ENCODE measurements around the gene ZNF385B.

ZNF385B gene

DNA sequence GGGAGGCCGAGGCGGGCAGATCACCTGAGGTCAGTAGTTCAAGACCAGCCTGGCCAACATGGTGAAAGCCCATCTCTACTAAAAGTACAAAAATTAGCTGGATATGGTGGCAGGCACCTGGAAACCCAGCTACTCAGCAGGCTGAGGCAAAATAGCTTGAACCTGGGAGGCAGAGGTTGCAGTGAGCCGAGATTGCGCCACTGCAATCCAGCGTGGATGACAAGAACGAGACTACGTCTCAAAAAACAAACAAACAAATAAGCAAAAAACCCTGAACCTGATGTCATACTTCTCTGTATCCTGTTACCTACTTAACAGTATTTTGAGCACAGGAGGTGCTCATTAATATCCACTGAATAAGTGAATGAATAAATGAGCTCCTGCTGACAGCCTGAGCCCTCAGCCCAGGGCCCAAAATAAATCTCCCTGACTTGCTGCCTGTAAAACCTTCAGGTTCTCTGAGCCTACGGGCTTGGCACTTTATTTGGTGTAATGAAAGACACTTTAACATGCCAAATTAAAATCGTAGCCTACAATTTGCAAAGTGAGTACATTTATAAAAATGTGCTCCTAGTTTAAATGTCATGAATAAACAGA is 215.1 kb downstream of the ZNF385B start:
- no peak overlapping the region for H3K9ac ChIP-seq

DNA sequence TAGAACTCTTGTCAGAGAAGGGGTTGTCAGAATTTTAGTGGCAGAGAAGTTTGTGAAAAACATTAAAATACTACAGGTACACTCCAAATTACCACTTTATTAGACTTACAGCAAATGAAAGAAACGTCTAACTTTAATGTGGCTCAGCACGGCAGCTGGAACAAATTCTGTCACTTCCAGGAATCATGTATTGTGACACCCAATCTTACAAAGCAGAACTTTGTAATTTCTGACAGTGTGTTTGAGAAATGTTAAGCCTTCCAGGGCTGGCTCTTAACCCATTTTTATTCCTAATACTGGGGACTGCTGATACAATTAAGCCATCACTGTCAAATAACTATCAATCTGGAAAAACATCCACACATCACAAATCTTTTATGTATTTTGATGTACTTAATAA is 216.4 kb downstream of the ZNF385B start:
- Histone ChIP-seq H3K79me2 (no peaks in the 10 kb centered on the region), H2AFZ (no peak overlapping the region), H3K4me2 (ENCODE audit: low read length) (no peak overlapping the region), H3K27ac (no peak overlapping the region), H3K36me3 (ENCODE audit: control insufficient read depth, insufficient read depth, low read length) (no peaks in the 10 kb centered on the region), H3K9me3 (ENCODE audit: control insufficient read depth, low read length) (no peaks in the 10 kb centered on the region), H3K4me1 (no peaks in the 10 kb centered on the region), H3K27me3 (ENCODE audit: control insufficient read depth, insufficient read depth, low read length) (no peaks in the 10 kb centered on the region), H3K9ac (no peak overlapping the region), H3K4me3 (ENCODE audit: low read depth, low read length) (no peak overlapping the region)
- TF ChIP-seq, protein P1, sequence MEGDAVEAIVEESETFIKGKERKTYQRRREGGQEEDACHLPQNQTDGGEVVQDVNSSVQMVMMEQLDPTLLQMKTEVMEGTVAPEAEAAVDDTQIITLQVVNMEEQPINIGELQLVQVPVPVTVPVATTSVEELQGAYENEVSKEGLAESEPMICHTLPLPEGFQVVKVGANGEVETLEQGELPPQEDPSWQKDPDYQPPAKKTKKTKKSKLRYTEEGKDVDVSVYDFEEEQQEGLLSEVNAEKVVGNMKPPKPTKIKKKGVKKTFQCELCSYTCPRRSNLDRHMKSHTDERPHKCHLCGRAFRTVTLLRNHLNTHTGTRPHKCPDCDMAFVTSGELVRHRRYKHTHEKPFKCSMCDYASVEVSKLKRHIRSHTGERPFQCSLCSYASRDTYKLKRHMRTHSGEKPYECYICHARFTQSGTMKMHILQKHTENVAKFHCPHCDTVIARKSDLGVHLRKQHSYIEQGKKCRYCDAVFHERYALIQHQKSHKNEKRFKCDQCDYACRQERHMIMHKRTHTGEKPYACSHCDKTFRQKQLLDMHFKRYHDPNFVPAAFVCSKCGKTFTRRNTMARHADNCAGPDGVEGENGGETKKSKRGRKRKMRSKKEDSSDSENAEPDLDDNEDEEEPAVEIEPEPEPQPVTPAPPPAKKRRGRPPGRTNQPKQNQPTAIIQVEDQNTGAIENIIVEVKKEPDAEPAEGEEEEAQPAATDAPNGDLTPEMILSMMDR (IDR thresholded peaks at IDR 0.05) = no peak

More for the DNA sequence above, 215.1 kb downstream of the ZNF385B start:
- H3K4me3 ChIP-seq (ENCODE audit: low read depth, low read length) = no peak overlapping the region
- no peaks in the 10 kb centered on the region for H3K27me3 ChIP-seq (ENCODE audit: control insufficient read depth, insufficient read depth, low read length)
- H3K36me3 ChIP-seq (ENCODE audit: control insufficient read depth, insufficient read depth, low read length) = no peaks in the 10 kb centered on the region
- no peaks in the 10 kb centered on the region for H3K4me1 ChIP-seq
- no peak overlapping the region for H3K4me2 ChIP-seq (ENCODE audit: low read length)
- TF ChIP-seq, protein P1 (IDR thresholded peaks at IDR 0.05) = no peak
- no peaks in the 10 kb centered on the region for H3K9me3 ChIP-seq (ENCODE audit: control insufficient read depth, low read length)
- H2AFZ ChIP-seq = no peak overlapping the region
- H3K27ac ChIP-seq = no peak overlapping the region
- H3K79me2 ChIP-seq = no peaks in the 10 kb centered on the region

DNA sequence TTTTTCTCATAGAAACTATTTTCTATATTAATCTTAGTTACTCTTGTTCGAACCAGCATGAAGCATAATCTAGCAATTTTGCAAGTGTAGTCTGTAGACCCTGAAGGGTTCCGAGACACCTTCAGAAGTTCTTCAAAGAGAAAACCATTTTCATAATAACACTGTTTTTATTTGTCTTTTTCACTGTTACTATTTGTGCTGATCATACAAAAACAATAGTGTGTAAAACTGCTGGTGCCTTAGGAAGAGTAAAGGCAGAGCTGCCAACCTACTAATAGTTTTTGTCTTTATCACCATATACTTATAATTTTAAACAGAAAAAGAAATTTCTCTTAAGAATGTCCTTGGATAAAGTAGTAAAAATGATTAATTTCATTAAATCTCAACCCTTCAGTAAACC is 218.9 kb downstream of the ZNF385B start:
- Histone ChIP-seq H3K79me2 (no peaks in the 10 kb centered on the region), H3K36me3 (ENCODE audit: control insufficient read depth, insufficient read depth, low read length) (no peaks in the 10 kb centered on the region), H3K4me2 (ENCODE audit: low read length) (no peak overlapping the region), H3K9ac (no peak overlapping the region), H3K4me3 (ENCODE audit: low read depth, low read length) (no peak overlapping the region), H3K4me1 (no peaks in the 10 kb centered on the region), H3K27ac (no peak overlapping the region), H3K27me3 (ENCODE audit: control insufficient read depth, insufficient read depth, low read length) (no peaks in the 10 kb centered on the region), H2AFZ (no peak overlapping the region), H3K9me3 (ENCODE audit: control insufficient read depth, low read length) (no peaks in the 10 kb centered on the region)
- TF ChIP-seq, protein P1 (IDR thresholded peaks at IDR 0.05) = no peak

DNA sequence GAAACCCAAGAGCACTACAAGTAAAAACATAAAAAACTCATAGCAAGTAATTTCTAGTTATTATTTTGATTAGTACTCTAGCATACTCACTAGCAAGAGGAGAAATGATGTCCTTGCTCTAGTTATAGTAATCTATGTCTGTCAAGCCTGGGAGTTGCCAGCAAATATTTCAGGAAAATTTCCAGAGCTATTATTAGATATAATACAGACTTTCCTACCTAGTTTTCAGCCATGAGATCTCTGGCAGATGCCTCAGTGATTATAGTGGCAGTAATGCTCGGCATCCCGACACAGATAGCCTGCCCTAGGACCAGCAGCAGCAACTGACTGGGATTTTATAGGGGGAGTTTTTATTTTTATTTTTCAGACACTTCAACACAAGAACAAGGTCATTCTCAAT is 224.4 kb downstream of the ZNF385B start:
- no peaks in the 10 kb centered on the region for H3K4me1 ChIP-seq
- TF ChIP-seq, protein P1 (IDR thresholded peaks at IDR 0.05) = no peak

More for the DNA sequence above, 224.4 kb downstream of the ZNF385B start:
- Histone ChIP-seq H3K4me2 (ENCODE audit: low read length) (no peak overlapping the region), H3K79me2 (no peaks in the 10 kb centered on the region), H3K9ac (no peak overlapping the region), H2AFZ (no peak overlapping the region), H3K27me3 (ENCODE audit: control insufficient read depth, insufficient read depth, low read length) (no peaks in the 10 kb centered on the region), H3K36me3 (ENCODE audit: control insufficient read depth, insufficient read depth, low read length) (no peaks in the 10 kb centered on the region), H3K27ac (no peak overlapping the region), H3K4me3 (ENCODE audit: low read depth, low read length) (no peak overlapping the region), H3K9me3 (ENCODE audit: control insufficient read depth, low read length) (no peaks in the 10 kb centered on the region)
